Measurements from ENCODE around the gene IKZF1.

Gene IKZF1

DNA sequence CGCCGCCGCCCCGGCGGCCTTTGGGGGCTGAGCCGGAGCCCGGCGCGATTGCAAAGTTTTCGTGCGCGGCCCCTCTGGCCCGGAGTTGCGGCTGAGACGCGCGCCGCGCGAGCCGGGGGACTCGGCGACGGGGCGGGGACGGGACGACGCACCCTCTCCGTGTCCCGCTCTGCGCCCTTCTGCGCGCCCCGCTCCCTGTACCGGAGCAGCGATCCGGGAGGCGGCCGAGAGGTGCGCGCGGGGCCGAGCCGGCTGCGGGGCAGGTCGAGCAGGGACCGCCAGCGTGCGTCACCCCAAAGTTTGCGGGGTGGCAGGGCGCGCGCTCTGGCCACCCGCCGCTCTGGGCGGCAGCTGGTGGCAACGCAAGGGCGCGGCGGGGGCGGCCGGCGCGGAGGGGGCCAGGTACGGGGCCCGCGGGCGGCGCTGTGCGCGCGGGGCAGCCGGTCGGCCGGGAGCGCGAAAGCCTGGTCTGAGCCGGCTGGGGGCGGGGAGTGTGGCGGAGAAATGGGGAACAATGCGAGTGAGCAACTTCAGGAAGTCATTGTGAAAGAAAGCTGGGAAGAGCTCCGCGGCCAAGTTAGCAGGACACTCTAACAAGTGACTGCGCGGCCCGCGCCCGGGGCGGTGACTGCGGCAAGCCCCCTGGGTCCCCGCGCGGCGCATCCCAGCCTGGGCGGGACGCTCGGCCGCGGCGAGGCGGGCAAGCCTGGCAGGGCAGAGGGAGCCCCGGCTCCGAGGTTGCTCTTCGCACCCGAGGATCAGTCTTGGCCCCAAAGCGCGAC, at the start of gene IKZF1:
Gene IKZF1, plus strand, starts transcription at position 588 of the 782 bp plus-strand sequence. CDS start 14,346 bp downstream, outside the sequence.
- no peaks in the 10 kb centered on the region for H3K9me3 ChIP-seq (ENCODE audit: control insufficient read depth, insufficient read depth, low read length)
- H3K4me1 ChIP-seq (ENCODE audit: control insufficient read depth, low read length): peaks cover 31% of the 10 kb centered on the region
- H3K27ac ChIP-seq (ENCODE audit: low read depth, low read length): peak within 1 kb of the TSS; percentile 82
- H3K79me2 ChIP-seq (ENCODE audit: control insufficient read depth, low read length): peaks cover 48% of the 10 kb centered on the region
- no peaks in the 10 kb centered on the region for H3K9me2 ChIP-seq (replicated peaks; ENCODE audit: control insufficient read depth, low read length)
- peaks cover 32% of the 10 kb centered on the region for H3K36me3 ChIP-seq (ENCODE audit: control insufficient read depth, low read length)
- peaks cover 8% of the 10 kb centered on the region; the same call in 1 of the 2 replicates for H3K27me3 ChIP-seq (ENCODE audit: control insufficient read depth, low read length)
- peak within 1 kb of the TSS; percentile 91 for H3K4me3 ChIP-seq (ENCODE audit: low read length)
- peaks cover 39% of the 10 kb centered on the region for H3F3A ChIP-seq (ENCODE audit: control insufficient read depth, insufficient read depth)
- H3K4me2 ChIP-seq (ENCODE audit: low read length): peak within 1 kb of the TSS; percentile 80
- no peak for TF ChIP-seq EZH2phosphoT487 (IDR thresholded peaks at IDR 0.05; ENCODE audit: borderline replicate concordance, low read length)
- TF ChIP-seq, protein P1, sequence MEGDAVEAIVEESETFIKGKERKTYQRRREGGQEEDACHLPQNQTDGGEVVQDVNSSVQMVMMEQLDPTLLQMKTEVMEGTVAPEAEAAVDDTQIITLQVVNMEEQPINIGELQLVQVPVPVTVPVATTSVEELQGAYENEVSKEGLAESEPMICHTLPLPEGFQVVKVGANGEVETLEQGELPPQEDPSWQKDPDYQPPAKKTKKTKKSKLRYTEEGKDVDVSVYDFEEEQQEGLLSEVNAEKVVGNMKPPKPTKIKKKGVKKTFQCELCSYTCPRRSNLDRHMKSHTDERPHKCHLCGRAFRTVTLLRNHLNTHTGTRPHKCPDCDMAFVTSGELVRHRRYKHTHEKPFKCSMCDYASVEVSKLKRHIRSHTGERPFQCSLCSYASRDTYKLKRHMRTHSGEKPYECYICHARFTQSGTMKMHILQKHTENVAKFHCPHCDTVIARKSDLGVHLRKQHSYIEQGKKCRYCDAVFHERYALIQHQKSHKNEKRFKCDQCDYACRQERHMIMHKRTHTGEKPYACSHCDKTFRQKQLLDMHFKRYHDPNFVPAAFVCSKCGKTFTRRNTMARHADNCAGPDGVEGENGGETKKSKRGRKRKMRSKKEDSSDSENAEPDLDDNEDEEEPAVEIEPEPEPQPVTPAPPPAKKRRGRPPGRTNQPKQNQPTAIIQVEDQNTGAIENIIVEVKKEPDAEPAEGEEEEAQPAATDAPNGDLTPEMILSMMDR (IDR thresholded peaks at IDR 0.05; ENCODE audit: low read depth, low read length, poor library complexity, severe bottlenecking): no peak
- no peaks in the 10 kb centered on the region for H4K20me1 ChIP-seq (ENCODE audit: control insufficient read depth, insufficient read depth, low read depth, low read length)

DNA sequence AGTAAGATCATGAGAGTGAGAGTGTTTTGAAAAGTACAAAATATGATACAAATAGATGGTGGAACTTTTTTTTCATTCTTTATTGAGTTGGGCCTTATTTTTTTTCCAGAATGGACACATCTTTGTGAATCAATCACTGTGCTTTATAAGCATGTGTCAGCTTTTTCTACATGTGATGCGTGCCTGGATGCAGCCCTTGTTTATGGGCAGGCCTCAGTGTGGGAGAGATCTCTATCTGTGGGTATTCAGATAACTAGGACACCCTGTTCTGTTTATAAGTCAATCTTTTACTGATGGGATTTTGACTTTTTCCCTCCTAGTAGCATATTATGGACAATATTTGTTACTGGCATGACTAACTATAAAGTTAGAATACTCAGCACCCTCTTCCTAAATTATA, 42.9 kb upstream of the IKZF1 start:
- no peak overlapping the region for H3K4me3 ChIP-seq (ENCODE audit: low read length)
- no peaks in the 10 kb centered on the region for H3K9me3 ChIP-seq (ENCODE audit: control insufficient read depth, insufficient read depth, low read length)
- H3K27me3 ChIP-seq (ENCODE audit: control insufficient read depth, low read length): no peaks in the 10 kb centered on the region
- H3K79me2 ChIP-seq (ENCODE audit: control insufficient read depth, low read length): no peaks in the 10 kb centered on the region
- TF ChIP-seq, protein P1 (IDR thresholded peaks at IDR 0.05; ENCODE audit: low read depth, low read length, poor library complexity, severe bottlenecking): no peak
- peaks cover 20% of the 10 kb centered on the region for H3F3A ChIP-seq (ENCODE audit: control insufficient read depth, insufficient read depth)
- H3K36me3 ChIP-seq (ENCODE audit: control insufficient read depth, low read length): no peaks in the 10 kb centered on the region
- H3K4me1 ChIP-seq (ENCODE audit: control insufficient read depth, low read length): peaks cover 53% of the 10 kb centered on the region
- no peaks in the 10 kb centered on the region for H3K9me2 ChIP-seq (replicated peaks; ENCODE audit: control insufficient read depth, low read length)
- no peak overlapping the region for H3K4me2 ChIP-seq (ENCODE audit: low read length)
- no peaks in the 10 kb centered on the region for H4K20me1 ChIP-seq (ENCODE audit: control insufficient read depth, insufficient read depth, low read depth, low read length)
- no peak overlapping the region for H3K27ac ChIP-seq (ENCODE audit: low read depth, low read length)

DNA sequence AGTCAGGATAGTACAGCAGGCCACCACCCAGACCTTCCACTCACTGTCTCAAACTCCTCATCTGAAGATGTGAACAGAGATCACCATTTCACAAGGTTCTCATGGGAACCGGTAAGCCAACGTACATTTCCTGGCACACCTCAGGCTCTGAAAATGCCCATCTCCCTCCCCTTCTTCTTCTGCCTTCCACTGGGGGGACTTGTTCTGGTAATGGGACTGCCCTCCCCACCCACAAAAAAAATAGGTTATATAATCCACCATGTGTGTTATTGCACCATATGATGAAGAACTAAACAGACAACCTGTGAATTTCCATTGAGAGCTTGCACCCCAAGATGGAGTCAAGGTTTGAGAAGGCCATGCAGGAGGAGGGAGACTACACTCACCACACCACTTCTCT, 42.1 kb upstream of the IKZF1 start:
- Histone ChIP-seq H4K20me1 (ENCODE audit: control insufficient read depth, insufficient read depth, low read depth, low read length) (no peaks in the 10 kb centered on the region), H3K27me3 (ENCODE audit: control insufficient read depth, low read length) (no peaks in the 10 kb centered on the region), H3K36me3 (ENCODE audit: control insufficient read depth, low read length) (no peaks in the 10 kb centered on the region), H3K4me2 (ENCODE audit: low read length) (peak overlapping the region; percentile 51), H3K79me2 (ENCODE audit: control insufficient read depth, low read length) (no peaks in the 10 kb centered on the region), H3K9me2 (replicated peaks; ENCODE audit: control insufficient read depth, low read length) (no peaks in the 10 kb centered on the region), H3K4me3 (ENCODE audit: low read length) (peak overlapping the region; percentile 16), H3K4me1 (ENCODE audit: control insufficient read depth, low read length) (peaks cover 61% of the 10 kb centered on the region), H3K9me3 (ENCODE audit: control insufficient read depth, insufficient read depth, low read length) (no peaks in the 10 kb centered on the region), H3F3A (ENCODE audit: control insufficient read depth, insufficient read depth) (peaks cover 24% of the 10 kb centered on the region), H3K27ac (ENCODE audit: low read depth, low read length) (no peak overlapping the region)
- TF ChIP-seq, protein P1 (IDR thresholded peaks at IDR 0.05; ENCODE audit: low read depth, low read length, poor library complexity, severe bottlenecking): no peak
- no peak for TF ChIP-seq EZH2phosphoT487 (IDR thresholded peaks at IDR 0.05; ENCODE audit: borderline replicate concordance, low read length)
